Measurements from ENCODE around the gene HTR4. TPM values are rescaled to one million over a fixed set of nuclear protein-coding genes. Genes with fewer than 3 reads are reported as not detected.
"Not testable (repeated sequence)": the region's sequence is repeated elsewhere in the genome, so short reads cannot be mapped to it uniquely, and the experiment has no call there.

The HTR4 gene
- total and polyA plus RNA-seq, 7 donors, result 0.60 to 16.1 (median 3.1) TPM

- Histone ChIP-seq H3K27me3 (no peaks in the 10 kb centered on the region), H3K9me3 (peaks cover 0 to 2% (median 0%) of the 10 kb centered on the region in 4 donors), H3K4me3 (no peak overlapping the region), H3K4me1 (no peaks in the 10 kb centered on the region), H3K36me3 (no peaks in the 10 kb centered on the region), H3K27ac (no peak overlapping the region)
- DNase-seq, result no peak
- 96 to 98% methylated on average over 2 of the region's 2 CpGs for WGBS, 2 donors
- intact Hi-C loops (cut with DNase I), result no loop called here
- TF ChIP-seq EP300 (IDR thresholded peaks at IDR 0.05), result no peak
- TF ChIP-seq POLR2AphosphoS5 (IDR thresholded peaks at IDR 0.05), result no peak
- no peak for TF ChIP-seq POLR2A (IDR thresholded peaks at IDR 0.05)
- TF ChIP-seq CTCF (IDR thresholded peaks at IDR 0.05), result no peak
These were observed 29.3 kb upstream of the HTR4 start for GRCh38 chr5:148683651-148684050.

- TF ChIP-seq POLR2AphosphoS5 (IDR thresholded peaks at IDR 0.05) (no peak), EP300 (IDR thresholded peaks at IDR 0.05) (no peak), POLR2A (IDR thresholded peaks at IDR 0.05) (no peak), CTCF (IDR thresholded peaks at IDR 0.05) (no peak)
- Histone ChIP-seq H3K4me1 (no peaks in the 10 kb centered on the region), H3K9me3 (no peaks in the 10 kb centered on the region), H3K4me3 (no peak overlapping the region), H3K36me3 (no peaks in the 10 kb centered on the region), H3K27me3 (no peaks in the 10 kb centered on the region), H3K27ac (no peak overlapping the region)
- DNase-seq, result no peak
- intact Hi-C loops (cut with DNase I), result no loop called here
- WGBS, 2 donors, result 16 to 54% methylated on average over 8 of the region's 8 CpGs
These were observed 28.0 kb upstream of the HTR4 start for GRCh38 chr5:148682058-148683026.

- no peaks in the 10 kb centered on the region for H3K9me3 ChIP-seq
- 34 to 68% methylated on average over 6 of the region's 6 CpGs for WGBS, 2 donors
- no peak for DNase-seq
- no peak for TF ChIP-seq CTCF (IDR thresholded peaks at IDR 0.05)
- no peak for TF ChIP-seq POLR2AphosphoS5 (IDR thresholded peaks at IDR 0.05)
- TF ChIP-seq POLR2A (IDR thresholded peaks at IDR 0.05), result no peak
- TF ChIP-seq EP300 (IDR thresholded peaks at IDR 0.05), result no peak
- H3K36me3 ChIP-seq, result no peaks in the 10 kb centered on the region
- H3K27me3 ChIP-seq, result no peaks in the 10 kb centered on the region
- H3K4me1 ChIP-seq, result no peaks in the 10 kb centered on the region
- intact Hi-C loops (cut with DNase I), result no loop called here
- no peak overlapping the region for H3K4me3 ChIP-seq
- H3K27ac ChIP-seq, result no peak overlapping the region
These were observed 27.1 kb upstream of the HTR4 start for GRCh38 chr5:148681157-148682057.

- H3K27ac ChIP-seq; DNase-seq; H3K4me1 ChIP-seq; H3K9me3 ChIP-seq; H3K36me3 ChIP-seq; H3K27me3 ChIP-seq; intact Hi-C loops (cut with DNase I); H3K4me3 ChIP-seq: not testable (repeated sequence)
- 92 to 93% methylated on average over 6 of the region's 6 CpGs for WGBS, 2 donors
These were observed 19.4 kb upstream of the HTR4 start for GRCh38 chr5:148673704-148674103.

GRCh38 chr5:148666353-148666752 lies 12.0 kb upstream of the HTR4 start:
- no peak overlapping the region for H3K27ac ChIP-seq
- TF ChIP-seq EP300 (IDR thresholded peaks at IDR 0.05) (no peak), POLR2A (IDR thresholded peaks at IDR 0.05) (no peak), POLR2AphosphoS5 (IDR thresholded peaks at IDR 0.05) (no peak), CTCF (IDR thresholded peaks at IDR 0.05) (no peak)
- H3K36me3 ChIP-seq, result no peaks in the 10 kb centered on the region
- no peaks in the 10 kb centered on the region for H3K4me1 ChIP-seq
- H3K9me3 ChIP-seq, result no peaks in the 10 kb centered on the region
- no peak overlapping the region for H3K4me3 ChIP-seq
- DNase-seq, result no peak
- intact Hi-C loops (cut with DNase I), result no loop called here
- 76% methylated on average over 4 of the region's 4 CpGs for WGBS, 2 donors
- no peaks in the 10 kb centered on the region for H3K27me3 ChIP-seq

All from sigmoid colon (tissue), 7 donors.